ENCODE results near the gene PDE7B. TPM values are rescaled to one million over a fixed set of nuclear protein-coding genes. Genes with fewer than 3 reads are reported as not detected.
"Not testable (repeated sequence)": the region's sequence is repeated elsewhere in the genome, so short reads cannot be mapped to it uniquely, and the experiment has no call there.

The PDE7B gene
- total RNA-seq, 1 donor from 2014 or later, result 3.9 TPM

GRCh38 chr6:135853986-135854385 is 2.5 kb downstream of the PDE7B start:
- DNase-seq (ENCODE audit: extremely low spot score, unreplicated experiment), result no peak
- no peaks in the 10 kb centered on the region for H3K27me3 Mint-ChIP-seq (ENCODE audit: unreplicated experiment)
- TF ChIP-seq CTCF (IDR thresholded peaks at IDR 0.05), result no peak
- no peaks in the 10 kb centered on the region for H3K36me3 Mint-ChIP-seq (ENCODE audit: unreplicated experiment)
- H3K27ac Mint-ChIP-seq (ENCODE audit: unreplicated experiment), result no peak overlapping the region
- peaks cover 8% of the 10 kb centered on the region for H3K4me1 Mint-ChIP-seq (ENCODE audit: unreplicated experiment)
- no peak overlapping the region for H3K4me3 Mint-ChIP-seq (ENCODE audit: unreplicated experiment)
- H3K9me3 Mint-ChIP-seq (ENCODE audit: unreplicated experiment), result no peaks in the 10 kb centered on the region

GRCh38 chr6:135854799-135855198 is 3.3 kb downstream of the PDE7B start:
- no peaks in the 10 kb centered on the region for H3K27me3 Mint-ChIP-seq (ENCODE audit: unreplicated experiment)
- no peaks in the 10 kb centered on the region for H3K9me3 Mint-ChIP-seq (ENCODE audit: unreplicated experiment)
- H3K36me3 Mint-ChIP-seq (ENCODE audit: unreplicated experiment), result no peaks in the 10 kb centered on the region
- H3K4me3 Mint-ChIP-seq (ENCODE audit: unreplicated experiment), result no peak overlapping the region
- H3K27ac Mint-ChIP-seq (ENCODE audit: unreplicated experiment), result no peak overlapping the region
- no peak for TF ChIP-seq CTCF (IDR thresholded peaks at IDR 0.05)
- no peak for DNase-seq (ENCODE audit: extremely low spot score, unreplicated experiment)
- H3K4me1 Mint-ChIP-seq (ENCODE audit: unreplicated experiment), result peaks cover 8% of the 10 kb centered on the region

GRCh38 chr6:135858931-135859330 is 7.4 kb downstream of the PDE7B start:
- Mint-ChIP-seq H3K9me3 (ENCODE audit: unreplicated experiment) (no peaks in the 10 kb centered on the region), H3K27ac (ENCODE audit: unreplicated experiment) (no peak overlapping the region), H3K27me3 (ENCODE audit: unreplicated experiment) (no peaks in the 10 kb centered on the region), H3K4me3 (ENCODE audit: unreplicated experiment) (no peak overlapping the region), H3K36me3 (ENCODE audit: unreplicated experiment) (no peaks in the 10 kb centered on the region), H3K4me1 (ENCODE audit: unreplicated experiment) (peaks cover 7% of the 10 kb centered on the region)
- TF ChIP-seq CTCF (IDR thresholded peaks at IDR 0.05), result no peak
- DNase-seq (ENCODE audit: extremely low spot score, unreplicated experiment), result no peak

GRCh38 chr6:135860361-135860760 is 8.9 kb downstream of the PDE7B start:
- no peak for DNase-seq (ENCODE audit: extremely low spot score, unreplicated experiment)
- Mint-ChIP-seq H3K36me3 (ENCODE audit: unreplicated experiment) (peaks cover 3% of the 10 kb centered on the region), H3K4me3 (ENCODE audit: unreplicated experiment) (no peak overlapping the region), H3K4me1 (ENCODE audit: unreplicated experiment) (no peaks in the 10 kb centered on the region), H3K27ac (ENCODE audit: unreplicated experiment) (no peak overlapping the region), H3K27me3 (ENCODE audit: unreplicated experiment) (no peaks in the 10 kb centered on the region), H3K9me3 (ENCODE audit: unreplicated experiment) (peaks cover 4% of the 10 kb centered on the region)
- TF ChIP-seq CTCF (IDR thresholded peaks at IDR 0.05), result no peak

- H3K27me3 Mint-ChIP-seq (ENCODE audit: unreplicated experiment), result no peaks in the 10 kb centered on the region
- no peak overlapping the region for H3K27ac Mint-ChIP-seq (ENCODE audit: unreplicated experiment)
- TF ChIP-seq CTCF (IDR thresholded peaks at IDR 0.05), result no peak
- DNase-seq (ENCODE audit: extremely low spot score, unreplicated experiment), result no peak
- peaks cover 4% of the 10 kb centered on the region for H3K36me3 Mint-ChIP-seq (ENCODE audit: unreplicated experiment)
- H3K4me1 Mint-ChIP-seq (ENCODE audit: unreplicated experiment), result no peaks in the 10 kb centered on the region
- no peak overlapping the region for H3K4me3 Mint-ChIP-seq (ENCODE audit: unreplicated experiment)
- H3K9me3 Mint-ChIP-seq (ENCODE audit: unreplicated experiment), result peaks cover 4% of the 10 kb centered on the region
Measured at GRCh38 chr6:135861189-135861588, 9.7 kb downstream of the PDE7B start.

- H3K36me3 Mint-ChIP-seq (ENCODE audit: unreplicated experiment); H3K4me3 Mint-ChIP-seq (ENCODE audit: unreplicated experiment); H3K9me3 Mint-ChIP-seq (ENCODE audit: unreplicated experiment); H3K27me3 Mint-ChIP-seq (ENCODE audit: unreplicated experiment); H3K27ac Mint-ChIP-seq (ENCODE audit: unreplicated experiment); H3K4me1 Mint-ChIP-seq (ENCODE audit: unreplicated experiment); DNase-seq (ENCODE audit: extremely low spot score, unreplicated experiment): not testable (repeated sequence)
Measured at GRCh38 chr6:135864929-135865328, 13.4 kb downstream of the PDE7B start.

Data from osteocyte (in vitro differentiated cells).